Measurements from ENCODE around the gene PKD2. TPM values are rescaled to one million over a fixed set of nuclear protein-coding genes. Genes with fewer than 3 reads are reported as not detected.
"Not testable (repeated sequence)": the region's sequence is repeated elsewhere in the genome, so short reads cannot be mapped to it uniquely, and the experiment has no call there.

The PKD2 gene
- total and polyA plus RNA-seq, 2 donors (not counting 1 experiment from before 2014, with no cell fraction given): 1.8 to 5.8 TPM

DNA sequence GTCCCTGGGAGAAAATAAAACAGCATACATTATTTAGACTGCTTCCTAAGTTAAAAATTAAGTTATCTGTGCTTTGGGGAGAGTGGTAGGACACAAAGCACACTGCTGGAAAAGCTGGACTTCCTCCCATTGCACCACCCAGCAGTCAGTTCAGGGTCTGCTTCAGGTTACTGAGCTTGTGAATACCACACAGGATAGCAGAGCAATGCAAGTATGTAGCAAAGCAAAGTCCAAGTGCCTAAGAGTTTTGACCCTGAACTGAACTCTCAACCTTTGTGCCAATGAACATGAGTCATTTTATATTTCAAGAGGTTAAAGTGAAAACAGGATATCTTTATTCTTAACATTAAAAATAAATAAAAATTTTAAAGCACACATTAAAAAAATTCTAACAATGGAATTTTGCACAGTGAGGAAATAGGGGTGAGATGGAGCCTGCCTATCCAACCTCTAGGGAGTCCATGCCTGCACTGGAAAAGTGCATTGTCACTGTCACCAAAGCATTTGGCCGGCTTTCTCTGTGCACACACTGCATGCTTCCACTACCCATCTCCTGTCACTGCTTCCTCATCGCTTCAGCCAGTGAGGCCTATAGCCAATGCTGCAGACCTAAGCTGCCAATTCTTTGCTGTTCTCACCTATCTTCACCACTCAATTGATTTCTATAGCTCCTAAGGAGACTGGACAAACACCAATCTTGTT is 100.1 kb downstream of the PKD2 start:
- WGBS (ENCODE audit: insufficient coverage): no CpG with 5 or more reads among the region's 2 CpGs
- H2AFZ ChIP-seq (ENCODE audit: insufficient read depth, low read depth, low read length, poor library complexity, severe bottlenecking): no peak overlapping the region

DNA sequence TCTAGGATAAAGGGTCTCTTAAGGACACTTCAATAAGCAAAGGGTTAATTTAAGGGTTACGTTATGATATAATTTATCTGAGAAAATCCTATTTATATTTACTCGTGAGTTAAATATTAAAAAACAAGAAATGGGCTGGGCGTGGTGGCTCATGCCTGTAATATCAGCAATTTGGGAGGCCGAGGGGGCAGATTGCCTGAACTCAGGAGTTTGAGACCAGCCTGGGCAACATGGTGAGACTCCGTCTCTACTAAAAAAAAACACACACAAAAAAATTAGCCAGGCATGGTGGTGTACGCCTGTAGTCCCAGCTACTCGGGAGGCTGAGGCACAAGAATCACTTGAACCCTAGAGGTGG is 100.7 kb downstream of the PKD2 start:
- CTCF ChIA-PET; H2AFZ ChIP-seq (ENCODE audit: insufficient read depth, low read depth, low read length, poor library complexity, severe bottlenecking); DNase-seq; H3K27ac ChIP-seq (ENCODE audit: low read length in 2 of 2); H3K4me3 Mint-ChIP-seq; H4K20me1 ChIP-seq (ENCODE audit: control insufficient read depth, insufficient read depth, low read length, poor library complexity, severe bottlenecking); intact Hi-C loops (cut with micrococcal nuclease); H3K9me3 Mint-ChIP-seq (ENCODE audit: insufficient read depth); H3K36me3 ChIP-seq (replicated peaks in 1 of 2; ENCODE audit: control extremely low read depth in 1 of 2, control insufficient read depth in 1 of 2, extremely low read depth in 1 of 2, insufficient read depth in 2 of 2, low read length in 1 of 2); H3K9ac ChIP-seq (ENCODE audit: low read length); ATAC-seq (ENCODE audit: low read depth); POLR2A ChIA-PET; H3K9me3 ChIP-seq (ENCODE audit: control extremely low read depth in 1 of 3, control insufficient read depth in 2 of 3, insufficient read depth in 1 of 3, low read length in 2 of 3); H3K4me1 Mint-ChIP-seq; H3K4me1 ChIP-seq (ENCODE audit: control insufficient read depth in 2 of 2, insufficient read depth in 2 of 2, low read length in 2 of 2); H3K27ac Mint-ChIP-seq; H3K79me2 ChIP-seq (ENCODE audit: control insufficient read depth, insufficient read depth, low read length); H3K4me2 ChIP-seq (replicated peaks; ENCODE audit: low read depth, low read length, poor library complexity, severe bottlenecking); H3K27me3 ChIP-seq (replicated peaks in 1 of 4; ENCODE audit: control extremely low read depth in 1 of 4, control insufficient read depth in 3 of 4, insufficient read depth in 4 of 4, low read length in 3 of 4); H3K27me3 Mint-ChIP-seq; H3K4me3 ChIP-seq (ENCODE audit: control extremely low read depth in 1 of 5, extremely low read depth in 1 of 5, insufficient read depth in 1 of 5, low read depth in 2 of 5, low read length in 4 of 5): not testable (repeated sequence)
- WGBS (ENCODE audit: insufficient coverage): 97% methylated on average over 4 of the region's 7 CpGs

More for the DNA sequence above, 100.1 kb downstream of the PKD2 start:
- no peaks in the 10 kb centered on the region for H4K20me1 ChIP-seq (ENCODE audit: control insufficient read depth, insufficient read depth, low read length, poor library complexity, severe bottlenecking)
- H3K9me3 Mint-ChIP-seq (ENCODE audit: insufficient read depth): no peaks in the 10 kb centered on the region
- H3K36me3 ChIP-seq (replicated peaks in 1 of 2; ENCODE audit: control extremely low read depth in 1 of 2, control insufficient read depth in 1 of 2, extremely low read depth in 1 of 2, insufficient read depth in 2 of 2, low read length in 1 of 2): no peaks in the 10 kb centered on the region
- no peaks in the 10 kb centered on the region for H3K79me2 ChIP-seq (ENCODE audit: control insufficient read depth, insufficient read depth, low read length)
- ATAC-seq (ENCODE audit: low read depth) (no peak), DNase-seq (no peak)
- no peak overlapping the region for H3K4me3 ChIP-seq (ENCODE audit: control extremely low read depth in 1 of 5, extremely low read depth in 1 of 5, insufficient read depth in 1 of 5, low read depth in 2 of 5, low read length in 4 of 5)
- no peak overlapping the region for H3K27ac ChIP-seq (ENCODE audit: low read length in 2 of 2)
- no peaks in the 10 kb centered on the region for H3K4me1 Mint-ChIP-seq
- H3K4me1 ChIP-seq (ENCODE audit: control insufficient read depth in 2 of 2, insufficient read depth in 2 of 2, low read length in 2 of 2): no peaks in the 10 kb centered on the region
- POLR2A ChIA-PET: no interaction called here
- no peak overlapping the region for H3K27ac Mint-ChIP-seq
- CTCF ChIA-PET: no interaction called here
- no peaks in the 10 kb centered on the region for H3K27me3 Mint-ChIP-seq
- intact Hi-C loops (cut with micrococcal nuclease): no loop called here
- no peak for TF ChIP-seq EZH2 (IDR thresholded peaks at IDR 0.05; ENCODE audit: borderline replicate concordance, insufficient read depth, low read depth, low read length, poor library complexity, severe bottlenecking)
- TF ChIP-seq, protein P1, sequence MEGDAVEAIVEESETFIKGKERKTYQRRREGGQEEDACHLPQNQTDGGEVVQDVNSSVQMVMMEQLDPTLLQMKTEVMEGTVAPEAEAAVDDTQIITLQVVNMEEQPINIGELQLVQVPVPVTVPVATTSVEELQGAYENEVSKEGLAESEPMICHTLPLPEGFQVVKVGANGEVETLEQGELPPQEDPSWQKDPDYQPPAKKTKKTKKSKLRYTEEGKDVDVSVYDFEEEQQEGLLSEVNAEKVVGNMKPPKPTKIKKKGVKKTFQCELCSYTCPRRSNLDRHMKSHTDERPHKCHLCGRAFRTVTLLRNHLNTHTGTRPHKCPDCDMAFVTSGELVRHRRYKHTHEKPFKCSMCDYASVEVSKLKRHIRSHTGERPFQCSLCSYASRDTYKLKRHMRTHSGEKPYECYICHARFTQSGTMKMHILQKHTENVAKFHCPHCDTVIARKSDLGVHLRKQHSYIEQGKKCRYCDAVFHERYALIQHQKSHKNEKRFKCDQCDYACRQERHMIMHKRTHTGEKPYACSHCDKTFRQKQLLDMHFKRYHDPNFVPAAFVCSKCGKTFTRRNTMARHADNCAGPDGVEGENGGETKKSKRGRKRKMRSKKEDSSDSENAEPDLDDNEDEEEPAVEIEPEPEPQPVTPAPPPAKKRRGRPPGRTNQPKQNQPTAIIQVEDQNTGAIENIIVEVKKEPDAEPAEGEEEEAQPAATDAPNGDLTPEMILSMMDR (IDR thresholded peaks at IDR 0.05): no peak
- no peak overlapping the region for H3K4me3 Mint-ChIP-seq
- no peaks in the 10 kb centered on the region for H3K27me3 ChIP-seq (replicated peaks in 1 of 4; ENCODE audit: control extremely low read depth in 1 of 4, control insufficient read depth in 3 of 4, insufficient read depth in 4 of 4, low read length in 3 of 4)
- no peaks in the 10 kb centered on the region for H3K9me3 ChIP-seq (ENCODE audit: control extremely low read depth in 1 of 3, control insufficient read depth in 2 of 3, insufficient read depth in 1 of 3, low read length in 2 of 3)
- H3K9ac ChIP-seq (ENCODE audit: low read length): no peak overlapping the region
- H3K4me2 ChIP-seq (replicated peaks; ENCODE audit: low read depth, low read length, poor library complexity, severe bottlenecking): no peak overlapping the region
